NCI-H774 (cell line): ENCODE results near the gene C1orf105.

Experiments
- DNase-seq: peaks from one replicate; lab custom pipeline; 2025; lab: John Stamatoyannopoulos, UW

Gene C1orf105

GRCh38 chr1:172457479-172458130, 37.1 kb downstream of the C1orf105 start:
- DNase-seq = no peak

DNA sequence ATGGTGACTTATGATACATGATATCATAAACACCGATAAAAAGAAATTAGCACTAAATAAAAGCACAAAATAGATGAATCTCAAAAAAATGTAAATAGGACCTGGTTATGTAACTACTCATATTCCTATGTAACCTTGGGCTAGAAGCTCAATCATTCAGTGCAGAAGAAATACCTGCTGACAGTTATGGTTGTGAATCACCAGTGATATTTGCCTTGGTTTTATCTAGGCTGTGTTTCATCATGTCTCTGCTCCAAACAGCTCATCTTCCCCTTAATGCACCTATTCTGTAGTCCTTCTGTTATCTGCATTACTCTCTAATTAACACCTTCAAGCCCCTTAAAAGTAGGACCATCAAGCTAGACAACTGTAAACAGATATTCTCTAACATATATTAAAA, 39.7 kb downstream of the C1orf105 start:
- no peak for DNase-seq

DNA sequence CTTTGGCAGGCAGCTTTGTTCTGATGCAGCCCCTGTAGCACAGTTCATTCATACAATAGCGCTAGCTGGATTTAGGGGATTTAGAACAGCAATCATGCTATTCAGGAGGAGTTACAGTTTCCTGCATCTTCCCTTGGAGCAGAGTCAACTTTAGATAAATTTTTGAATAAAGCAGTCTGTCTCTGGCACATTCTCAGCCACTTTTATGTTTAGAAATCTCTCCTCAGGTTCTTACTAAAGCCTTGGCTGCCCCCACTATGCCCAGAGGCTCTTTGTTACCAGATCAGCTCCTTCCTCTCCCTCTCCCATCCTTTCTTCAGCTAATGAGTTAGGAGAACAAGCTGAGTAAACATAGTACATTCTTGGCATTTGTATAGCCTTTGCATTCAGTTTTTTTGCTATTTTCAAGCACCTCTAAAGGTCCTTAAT, 40.4 kb downstream of the C1orf105 start:
- DNase-seq = no peak

GRCh38 chr1:172465617-172466016, 45.1 kb downstream of the C1orf105 start:
- DNase-seq = no peak

- no peak for DNase-seq
These were observed 46.4 kb downstream of the C1orf105 start for GRCh38 chr1:172466795-172467407.

GRCh38 chr1:172467446-172467845, 47.0 kb downstream of the C1orf105 start:
- DNase-seq = no peak

DNA sequence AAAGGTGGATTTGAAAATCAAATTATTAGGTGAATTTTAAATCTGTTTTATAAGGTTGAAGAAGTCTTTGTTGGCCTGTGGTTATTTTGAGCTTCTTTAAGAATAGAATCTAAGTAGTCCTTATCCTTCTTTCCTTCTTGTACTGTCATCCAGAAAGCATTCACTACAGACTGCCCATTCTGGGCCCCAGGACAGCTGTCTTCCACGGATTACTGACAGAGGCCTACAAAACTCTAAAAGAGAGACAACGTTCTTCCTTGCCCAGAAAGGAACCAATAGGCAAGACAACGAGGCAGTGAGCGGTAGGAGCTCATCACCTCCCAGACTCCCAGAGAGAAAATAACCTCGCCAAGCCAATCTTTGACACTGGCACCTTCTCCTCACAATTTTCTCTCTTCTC, 47.8 kb downstream of the C1orf105 start:
- no peak for DNase-seq

DNA sequence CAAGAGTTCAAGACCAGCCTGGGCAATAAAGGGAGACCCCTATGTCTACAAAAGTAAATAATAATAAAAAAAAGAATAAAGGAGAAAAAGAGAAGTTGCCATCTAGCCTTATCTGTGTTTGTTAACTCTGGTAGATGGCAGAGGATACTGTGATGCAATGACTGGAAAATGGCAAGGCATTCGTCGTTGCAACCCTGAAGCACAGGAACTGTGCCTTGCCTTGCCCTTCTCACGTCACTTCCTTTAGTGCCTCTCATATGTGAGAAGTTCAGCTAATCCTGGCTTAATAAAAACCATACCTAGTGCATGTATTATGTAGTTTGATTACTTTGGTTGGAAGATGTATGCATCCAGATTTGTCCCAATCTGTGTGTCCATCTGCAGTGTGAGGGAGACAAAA, 49.2 kb downstream of the C1orf105 start:
- DNase-seq = no peak

DNA sequence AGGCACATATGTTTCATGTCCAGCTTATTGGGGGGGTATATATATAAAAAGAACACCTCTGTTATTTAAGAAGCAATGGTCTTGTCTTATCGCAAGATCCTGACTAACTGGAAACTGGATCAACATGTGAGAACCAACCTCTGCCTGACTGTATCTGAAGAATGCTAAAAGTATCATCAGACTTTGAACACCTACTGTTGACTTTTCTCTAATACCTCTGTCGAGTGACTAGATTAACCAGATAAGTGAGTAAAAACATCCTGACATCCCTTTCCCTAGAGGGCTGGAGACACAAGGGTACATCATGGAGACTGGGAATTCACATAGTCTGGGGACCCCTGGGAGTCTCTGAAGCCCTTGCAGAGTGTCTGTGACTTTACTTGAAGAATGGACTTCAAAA, 49.7 kb downstream of the C1orf105 start:
- DNase-seq = no peak

- DNase-seq = no peak
These were observed 51.2 kb downstream of the C1orf105 start for GRCh38 chr1:172471666-172472065.

GRCh38 chr1:172472495-172472894, 52.0 kb downstream of the C1orf105 start:
- no peak for DNase-seq

- DNase-seq = no peak
These were observed 52.8 kb downstream of the C1orf105 start for GRCh38 chr1:172473302-172473701.

- DNase-seq = no peak
These were observed 53.4 kb downstream of the C1orf105 start for GRCh38 chr1:172473842-172474241.

GRCh38 chr1:172476218-172476811, 55.8 kb downstream of the C1orf105 start:
- DNase-seq = no peak

- no peak for DNase-seq
These were observed 56.7 kb downstream of the C1orf105 start for GRCh38 chr1:172477216-172477615.

GRCh38 chr1:172477741-172478140, 57.3 kb downstream of the C1orf105 start:
- no peak for DNase-seq

- DNase-seq = no peak
These were observed 58.0 kb downstream of the C1orf105 start for GRCh38 chr1:172478485-172478884.

DNA sequence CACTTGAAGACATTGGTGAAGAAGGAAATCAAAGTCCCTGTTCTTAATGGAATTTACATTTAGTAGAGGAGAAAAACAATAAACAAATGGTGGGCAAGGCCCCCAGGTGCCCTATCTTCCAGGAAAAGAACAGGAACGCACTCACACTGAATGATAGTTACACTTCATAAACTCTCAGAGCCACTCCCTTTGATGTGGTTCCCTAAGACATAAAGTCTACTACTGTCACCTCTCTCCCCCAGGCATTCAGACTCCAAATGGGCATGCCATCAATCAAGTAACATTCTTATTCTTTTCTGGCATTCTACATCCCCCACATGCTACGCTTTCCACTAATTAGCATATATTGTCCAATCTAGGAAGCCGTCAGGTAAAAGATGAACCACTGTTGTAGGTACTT, 59.9 kb downstream of the C1orf105 start:
- DNase-seq = no peak

GRCh38 chr1:172482044-172482443, 61.6 kb downstream of the C1orf105 start:
- DNase-seq = no peak

GRCh38 chr1:172483448-172483847, 63.0 kb downstream of the C1orf105 start:
- DNase-seq = no peak

DNA sequence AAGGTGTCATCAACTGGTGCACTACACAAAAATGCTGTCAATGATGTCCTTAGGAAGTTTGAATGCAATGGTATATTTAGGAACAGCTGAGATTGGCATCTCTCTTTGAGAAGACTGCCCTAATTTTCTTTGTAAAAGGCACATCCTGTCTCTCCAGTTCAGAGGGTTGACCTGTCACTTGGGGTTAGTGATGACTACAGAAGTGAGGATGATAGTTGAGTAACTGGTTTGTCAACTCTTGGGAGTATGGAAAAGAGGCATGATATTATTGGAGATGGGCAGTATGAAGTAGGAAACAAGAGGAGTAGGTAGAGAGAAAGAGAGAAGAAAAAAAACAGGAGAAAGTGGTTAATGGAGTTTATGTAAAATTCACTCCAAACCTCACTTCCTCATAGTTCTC, 63.8 kb downstream of the C1orf105 start:
- no peak for DNase-seq

DNA sequence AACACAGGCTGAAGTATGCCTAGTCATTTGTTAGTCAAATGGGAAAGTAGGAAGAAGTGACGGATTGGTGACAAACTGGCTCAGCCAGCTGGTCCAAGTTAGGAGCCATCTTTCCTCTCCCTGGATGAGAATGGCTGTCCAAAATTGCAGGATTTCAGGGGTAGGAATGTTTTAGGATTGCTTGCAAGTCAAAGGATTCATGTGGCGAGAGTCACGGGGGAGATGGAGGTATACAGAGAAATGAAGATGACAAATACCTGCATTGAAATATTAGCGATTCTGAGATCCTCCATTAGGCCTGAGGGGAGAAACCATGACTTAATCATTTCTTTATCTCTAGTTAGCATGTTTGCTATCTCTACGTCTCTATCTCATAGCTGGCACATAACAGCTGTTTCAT, 65.1 kb downstream of the C1orf105 start:
- DNase-seq = no peak

DNA sequence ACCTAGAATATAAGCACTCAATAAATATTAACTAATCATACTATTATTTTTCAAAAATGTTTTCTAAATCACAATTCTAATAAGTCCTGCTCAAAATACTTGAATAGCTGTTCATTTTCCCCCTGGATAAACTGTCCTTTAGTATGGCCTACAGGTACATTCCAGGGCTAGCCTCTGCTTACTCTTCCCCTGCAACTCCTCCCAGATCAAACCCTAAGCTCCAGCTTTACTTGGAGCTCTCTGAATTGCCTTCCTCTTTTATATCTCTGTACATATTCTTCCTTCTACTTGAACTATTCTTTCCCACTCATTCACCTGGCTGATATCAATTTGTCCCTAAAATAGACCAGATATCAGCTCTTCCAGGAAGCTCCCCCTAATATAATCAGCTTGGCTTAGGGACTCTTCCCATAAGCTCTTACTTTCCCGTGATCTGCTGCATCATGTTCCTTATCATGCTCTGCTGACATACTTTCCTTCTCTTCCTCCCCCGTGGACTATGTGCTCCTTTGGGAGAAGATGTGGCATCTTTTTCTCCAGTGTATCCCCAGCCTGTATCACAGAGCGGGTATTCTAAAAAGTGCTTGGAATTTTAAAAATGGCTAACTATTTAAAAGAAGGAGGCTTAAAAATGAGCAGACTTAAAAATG, 66.4 kb downstream of the C1orf105 start:
- DNase-seq = no peak
